ENCODE data around the gene CHPF2.

Gene CHPF2

DNA sequence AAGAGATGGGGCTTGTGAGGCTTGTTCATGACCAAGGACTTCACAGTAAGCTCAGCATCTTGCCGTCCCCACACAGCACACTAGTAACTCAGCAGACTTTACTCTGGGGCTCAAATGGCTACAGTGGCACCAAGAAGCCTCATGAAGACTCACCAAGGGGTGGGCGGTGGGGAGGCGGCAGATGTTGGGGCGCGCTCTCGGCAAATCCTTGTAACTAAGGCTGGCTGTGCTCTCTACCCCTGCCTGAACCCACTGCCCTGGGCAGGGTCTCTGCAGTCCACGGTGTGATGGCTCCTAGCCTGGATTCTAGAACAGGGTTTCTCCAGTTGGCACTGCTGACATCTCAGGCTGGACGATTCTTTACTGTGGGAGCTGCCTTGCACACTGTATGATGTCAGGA, 28.6 kb downstream of the CHPF2 start:
- DNase-seq (ENCODE audit: low read depth in 2 of 2), result no peak

- no peak for DNase-seq (ENCODE audit: low read depth in 2 of 2)
Measured at GRCh38 chr7:151261529-151261928, 29.2 kb downstream of the CHPF2 start.

DNA sequence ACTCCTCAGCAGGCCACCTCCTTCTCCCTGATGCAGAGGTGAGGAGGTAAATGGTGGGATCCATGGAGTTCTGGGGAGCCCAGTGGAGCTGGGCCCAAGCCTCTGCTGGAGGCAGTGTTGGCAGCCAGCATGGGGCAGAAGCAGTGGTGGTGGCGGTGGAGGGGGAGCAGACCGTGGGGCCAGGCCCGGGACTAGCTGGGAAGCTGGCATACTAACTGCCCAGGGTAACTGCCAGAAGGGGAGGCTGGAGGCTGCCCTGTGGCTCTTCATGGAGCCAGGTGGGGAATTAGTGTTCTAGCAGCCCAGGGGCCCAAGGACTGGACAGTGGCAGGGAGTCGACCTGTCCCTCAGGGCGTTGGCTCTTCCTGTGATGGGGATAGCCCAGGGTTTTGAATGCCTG, 32.3 kb downstream of the CHPF2 start:
- DNase-seq (ENCODE audit: low read depth in 2 of 2), result no peak

DNA sequence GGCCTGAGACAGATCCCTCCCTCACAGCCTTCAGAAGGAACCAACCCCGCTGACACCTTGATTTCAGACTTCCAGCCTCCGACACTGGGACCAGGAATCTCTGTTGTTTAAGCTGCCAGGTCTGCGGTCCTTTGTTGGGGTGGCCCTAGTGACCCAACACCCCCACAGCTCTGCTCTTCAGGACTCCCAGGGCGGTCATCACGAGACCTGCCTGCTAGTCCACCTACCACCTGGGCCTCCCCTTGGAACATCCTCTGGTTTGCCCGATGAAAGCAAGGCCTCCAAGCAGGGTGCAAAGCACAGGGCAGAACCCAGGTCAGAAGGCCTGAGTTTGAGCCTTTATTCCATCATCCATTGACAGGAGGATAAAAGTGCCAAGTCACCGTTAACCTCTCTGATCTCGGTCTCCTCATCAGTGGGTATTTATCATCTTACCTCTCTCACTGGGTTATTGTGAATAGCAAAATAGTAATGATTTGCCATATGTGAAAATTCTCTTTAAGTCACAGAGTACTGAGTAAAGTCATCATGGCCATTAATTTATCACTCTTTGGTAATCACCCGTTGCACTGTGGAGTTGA, 33.2 kb downstream of the CHPF2 start:
- no peak for DNase-seq (ENCODE audit: low read depth in 2 of 2)

- no peak for DNase-seq (ENCODE audit: low read depth in 2 of 2)
Measured at GRCh38 chr7:151269511-151269910, 37.2 kb downstream of the CHPF2 start.

GRCh38 chr7:151271699-151272355, 39.5 kb downstream of the CHPF2 start:
- no peak for DNase-seq (ENCODE audit: low read depth in 2 of 2)

DNA sequence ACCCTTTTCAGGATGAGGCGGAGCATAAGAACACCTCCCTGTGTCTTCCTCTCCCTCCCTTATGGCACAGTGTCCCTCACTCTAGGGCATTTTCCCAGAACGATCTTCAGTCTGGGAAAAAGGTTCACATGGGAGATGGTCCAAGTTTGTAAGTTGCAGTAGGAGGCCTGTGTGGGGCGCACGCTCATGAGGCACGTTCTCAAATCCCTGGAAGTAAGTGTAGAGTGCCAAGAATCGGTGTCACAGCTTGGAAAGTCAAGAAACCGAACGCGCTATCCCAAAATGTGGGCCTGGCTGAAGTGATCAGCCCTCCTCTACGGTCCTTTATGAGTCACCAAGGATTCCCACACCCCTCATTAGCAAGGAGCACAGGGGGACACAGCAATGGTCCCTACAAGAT, 40.1 kb downstream of the CHPF2 start:
- no peak for DNase-seq (ENCODE audit: low read depth in 2 of 2)

DNA sequence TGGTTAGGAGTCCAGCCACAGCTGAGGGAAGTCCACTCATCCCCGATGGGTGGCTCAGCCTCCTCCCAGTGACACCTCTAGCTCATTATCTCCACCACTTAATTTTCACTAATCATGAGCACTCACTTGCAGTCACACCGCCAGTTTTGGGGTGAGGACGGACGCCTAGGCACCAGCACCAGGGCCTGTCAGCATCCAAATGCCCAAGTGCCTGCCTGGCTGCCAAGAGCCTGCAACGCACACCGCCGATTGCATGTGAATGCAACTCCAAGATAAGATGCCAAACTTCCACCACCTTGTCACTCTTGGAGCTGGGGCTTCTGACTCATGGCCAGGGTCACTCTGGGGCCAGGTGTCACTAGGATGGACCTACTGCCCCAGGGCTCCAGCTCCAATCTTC, 40.6 kb downstream of the CHPF2 start:
- DNase-seq (ENCODE audit: low read depth in 2 of 2), result no peak

DNA sequence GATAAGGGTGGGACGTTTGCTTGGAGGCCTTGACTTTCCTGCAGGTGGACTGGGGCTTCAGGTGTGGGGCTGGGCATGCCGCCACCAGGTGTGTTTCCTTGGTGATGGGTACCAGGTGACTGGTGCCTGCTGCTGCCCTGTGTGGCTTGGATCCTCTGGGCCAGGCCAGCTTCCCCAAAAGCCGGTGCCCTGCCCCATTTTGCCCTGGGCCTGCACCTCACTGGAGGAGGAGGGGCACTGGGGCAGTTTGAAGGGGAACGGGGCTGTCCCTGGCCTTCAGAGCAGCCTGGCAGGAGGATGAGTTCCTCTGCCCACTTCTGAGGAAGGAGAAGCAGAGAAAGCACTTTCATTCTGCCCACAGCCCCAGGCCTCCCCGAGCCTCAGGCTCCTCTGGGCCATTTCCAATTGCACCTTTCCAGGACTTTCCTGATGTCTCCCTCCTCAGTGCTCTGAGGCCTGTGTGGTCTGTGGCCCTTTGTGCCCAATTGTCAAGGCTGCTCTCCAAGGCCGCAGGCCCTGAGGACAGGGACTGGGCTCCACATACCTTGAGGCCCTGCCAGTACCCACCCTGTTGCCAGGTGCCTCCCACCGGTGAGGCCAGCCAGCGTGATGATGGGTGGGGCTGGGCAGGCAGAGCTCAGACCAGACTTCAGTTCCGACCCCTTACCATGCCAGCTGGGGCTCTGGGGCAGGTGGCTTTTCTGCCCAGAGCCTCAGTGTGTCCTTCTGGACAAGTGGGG, 41.5 kb downstream of the CHPF2 start:
- DNase-seq (ENCODE audit: low read depth in 2 of 2), result no peak

DNA sequence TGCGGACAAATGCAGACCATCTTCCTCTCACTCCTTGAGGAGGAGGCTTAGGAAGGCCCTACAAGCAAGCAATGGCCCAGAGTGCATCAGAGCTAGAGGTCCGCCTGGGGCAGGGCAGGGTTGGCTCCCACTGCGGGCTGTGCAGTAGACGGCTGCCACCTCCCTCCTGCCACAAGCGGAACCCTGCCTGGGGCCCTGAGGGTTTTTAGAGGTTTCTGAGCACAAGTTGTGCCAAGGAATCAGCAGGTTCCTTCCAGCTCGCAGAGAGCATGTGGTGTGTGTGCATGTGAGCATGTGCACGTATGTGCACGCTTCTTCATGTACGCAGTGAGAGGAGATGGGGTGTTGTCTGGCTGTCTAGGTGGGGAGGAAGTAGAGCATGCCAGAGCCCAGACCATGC, 42.1 kb downstream of the CHPF2 start:
- DNase-seq (ENCODE audit: low read depth in 2 of 2), result no peak

DNA sequence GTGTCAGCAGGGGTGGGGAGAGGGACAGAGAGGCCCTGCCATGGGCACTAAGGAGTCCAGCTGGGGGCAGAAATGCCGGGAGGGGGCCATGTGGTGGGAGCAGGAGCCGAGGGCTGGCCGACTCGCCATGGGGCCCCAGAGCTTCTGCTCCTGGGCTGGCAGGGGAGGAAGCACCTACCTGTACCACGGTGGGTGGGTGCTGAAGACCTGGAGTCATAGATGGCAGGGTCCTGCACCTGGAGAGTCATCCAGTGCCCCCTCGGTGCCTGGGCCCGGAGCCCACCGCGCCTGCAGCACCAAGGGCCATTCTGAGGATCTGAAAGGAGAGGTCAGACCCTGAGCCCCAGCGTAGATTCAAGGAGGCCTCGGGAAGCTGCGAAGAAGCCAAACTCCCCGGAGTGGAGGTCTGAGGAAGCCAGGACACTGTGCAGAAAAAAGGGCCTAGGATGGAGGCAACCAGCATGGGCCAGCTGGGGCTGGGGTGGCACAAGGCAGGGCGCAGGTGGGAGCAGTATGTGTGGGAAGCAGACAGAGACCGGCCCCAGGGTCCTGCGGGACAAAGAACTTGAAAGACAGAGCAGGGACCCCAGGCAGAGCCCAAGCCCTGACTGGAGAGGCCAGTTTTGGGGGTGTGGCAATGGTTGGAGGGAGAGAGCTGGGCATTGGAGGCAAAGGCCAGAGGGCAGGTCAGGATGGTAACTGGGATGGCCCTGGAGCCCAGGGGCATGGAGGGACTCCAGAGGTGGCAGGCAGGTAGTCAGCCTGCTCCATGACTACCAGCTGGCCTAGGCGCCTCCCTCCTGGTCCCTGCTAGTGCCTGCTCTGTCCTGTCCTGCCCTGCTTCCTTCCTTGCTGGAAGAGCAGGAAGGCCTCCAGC, 42.9 kb downstream of the CHPF2 start:
- DNase-seq (ENCODE audit: low read depth in 2 of 2), result no peak

DNA sequence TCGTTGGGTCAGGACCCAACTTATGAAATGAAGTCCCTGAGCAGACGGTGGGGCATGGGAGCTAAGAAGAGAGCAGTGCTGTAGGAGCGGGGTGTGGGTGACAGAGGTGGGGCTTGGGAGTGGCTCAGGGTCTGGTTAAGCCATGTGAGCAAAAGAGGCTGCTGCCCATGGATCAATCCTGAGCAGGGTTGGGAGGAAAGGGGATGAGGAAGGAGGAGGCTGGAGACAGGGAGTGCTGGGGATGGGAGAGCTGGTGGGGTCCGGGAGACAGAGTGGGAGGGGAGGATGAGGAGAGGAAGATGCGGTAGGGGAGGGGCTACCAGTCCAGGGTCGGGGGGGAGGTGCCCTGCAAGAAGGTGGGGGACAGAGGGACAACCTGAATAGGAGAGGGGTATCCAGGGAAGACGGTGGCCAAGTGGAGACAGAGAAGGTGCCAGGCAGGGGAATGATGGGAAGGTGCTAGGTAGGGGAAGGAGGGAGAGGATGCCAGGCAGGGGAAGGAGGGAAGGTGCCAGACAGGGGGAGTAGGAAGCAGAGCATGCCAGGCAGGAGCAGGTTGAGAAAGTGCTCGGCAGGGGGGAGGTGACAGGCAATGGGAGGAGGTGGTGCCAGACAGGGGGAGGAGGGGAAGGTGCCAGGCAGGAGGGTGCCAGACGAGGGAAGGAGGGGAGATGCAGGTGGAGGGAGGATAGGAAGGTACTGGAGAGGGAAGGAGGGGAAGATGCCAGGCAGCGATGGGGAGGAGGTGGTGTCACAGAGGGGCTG, 43.7 kb downstream of the CHPF2 start:
- no peak for DNase-seq (ENCODE audit: low read depth in 2 of 2)

GRCh38 chr7:151276666-151277590, 44.6 kb downstream of the CHPF2 start:
- DNase-seq (ENCODE audit: low read depth in 2 of 2), result peak; percentile 35 to 50

DNA sequence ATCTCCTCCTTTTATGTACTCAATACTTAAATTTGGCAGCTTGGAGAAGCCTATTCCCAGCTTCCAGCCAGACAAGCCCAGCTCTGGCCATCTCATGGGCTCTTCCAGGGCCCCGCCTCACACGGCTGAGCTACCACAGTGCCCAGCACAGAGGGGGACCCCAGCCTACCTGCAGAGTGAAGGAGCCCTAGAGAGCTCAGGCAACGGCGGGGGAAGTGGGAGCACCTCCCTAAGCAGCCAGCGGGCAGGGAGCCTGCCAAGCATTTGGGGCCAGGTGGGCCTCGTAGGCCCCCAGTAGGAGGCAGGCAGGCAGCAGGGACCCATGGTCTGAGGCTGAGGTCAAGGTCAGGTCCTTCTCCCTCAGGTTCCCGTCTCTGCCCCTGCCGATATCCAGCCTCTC, 45.3 kb downstream of the CHPF2 start:
- DNase-seq (ENCODE audit: low read depth in 2 of 2), result no peak

GRCh38 chr7:151278949-151279348, 46.7 kb downstream of the CHPF2 start:
- DNase-seq (ENCODE audit: low read depth in 2 of 2), result no peak

DNA sequence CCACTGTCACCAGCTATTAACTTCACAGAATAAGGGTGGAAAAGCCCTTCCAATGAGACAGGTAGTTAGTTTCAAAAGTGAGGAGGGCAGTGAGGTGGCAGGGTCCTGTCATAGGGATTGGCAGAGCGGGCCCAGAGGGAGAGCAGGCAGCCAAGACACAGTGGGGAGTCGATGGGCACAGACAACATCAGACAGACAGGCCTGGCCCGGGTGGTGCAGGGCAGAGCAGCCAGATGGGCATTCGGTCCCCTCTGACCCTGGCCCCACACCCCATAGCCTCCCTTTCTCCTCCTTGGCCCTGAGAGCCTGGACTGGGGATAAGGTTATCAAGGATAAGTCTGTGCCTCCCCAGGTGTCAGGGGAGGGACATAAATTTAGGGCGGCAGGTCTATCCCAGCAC, 47.6 kb downstream of the CHPF2 start:
- no peak for DNase-seq (ENCODE audit: low read depth in 2 of 2)

DNA sequence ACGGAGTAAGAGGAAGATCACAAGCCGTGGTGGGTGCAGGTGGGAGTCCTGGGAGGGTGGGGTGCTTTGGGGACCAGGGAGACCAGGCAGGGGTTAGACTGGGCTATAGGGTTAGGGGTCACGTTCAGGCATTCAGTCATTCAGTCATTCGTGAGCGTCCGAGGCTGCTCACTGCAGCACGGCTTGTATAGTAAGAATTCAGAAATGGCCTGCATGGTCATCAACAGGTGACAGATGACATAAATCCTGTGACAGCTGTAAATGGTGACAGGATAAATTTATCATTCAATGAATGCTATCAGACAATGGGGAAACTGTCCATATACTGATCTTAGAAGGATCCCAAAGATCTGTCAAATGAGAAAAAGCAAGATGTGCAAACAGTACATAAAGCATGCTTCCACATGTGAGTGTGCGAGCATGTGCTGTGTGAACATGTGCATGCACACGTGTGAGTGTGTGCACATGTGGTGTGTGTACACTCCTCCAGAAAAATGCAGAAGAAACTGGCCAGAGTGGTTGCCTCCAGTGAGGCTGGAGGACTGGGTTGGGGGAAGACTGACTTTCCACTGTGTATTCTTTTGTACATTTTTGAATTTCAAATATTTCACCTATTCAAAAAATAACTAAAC, 48.2 kb downstream of the CHPF2 start:
- DNase-seq (ENCODE audit: low read depth in 2 of 2), result no peak

GRCh38 chr7:151281686-151282085, 49.4 kb downstream of the CHPF2 start:
- DNase-seq (ENCODE audit: low read depth in 2 of 2), result no peak

DNA sequence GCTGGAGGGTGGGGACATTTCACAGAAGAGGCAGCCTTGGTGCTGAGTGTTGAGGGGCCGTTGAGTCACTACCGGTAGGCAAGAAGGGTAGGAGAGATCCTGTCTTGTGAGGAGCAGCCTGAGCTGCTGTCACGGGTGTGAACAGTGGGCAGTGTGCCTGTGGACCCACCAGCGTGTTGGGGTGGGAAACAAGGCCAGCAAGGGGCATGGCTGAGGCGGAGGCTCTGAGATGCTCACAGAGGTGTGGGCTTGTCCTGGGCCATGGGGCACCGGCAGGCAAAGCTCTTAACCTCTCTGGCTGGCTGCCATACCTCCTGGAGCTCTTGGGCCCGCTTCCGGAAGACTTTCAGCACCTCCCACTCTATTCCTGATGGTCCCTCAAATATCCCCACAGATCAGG, 49.8 kb downstream of the CHPF2 start:
- no peak for DNase-seq (ENCODE audit: low read depth in 2 of 2)

DNA sequence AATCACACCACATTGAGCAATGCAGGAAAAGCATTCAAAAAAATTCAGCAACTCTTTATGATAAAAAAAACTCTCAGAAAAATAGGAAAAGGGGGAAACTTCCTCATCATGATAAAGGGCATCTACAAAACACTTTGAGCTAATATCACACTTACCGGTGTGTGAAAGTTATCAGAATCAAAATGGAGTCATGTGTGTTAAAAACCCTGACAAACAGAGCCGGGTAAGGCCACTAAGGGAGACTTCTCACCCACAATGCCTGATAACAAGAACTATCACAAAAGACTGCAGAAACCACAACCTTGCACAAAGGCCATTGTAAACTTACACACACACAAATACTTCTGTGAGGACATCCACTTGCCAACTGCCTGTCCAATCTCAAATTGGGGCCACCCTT, 51.0 kb downstream of the CHPF2 start:
- DNase-seq (ENCODE audit: low read depth in 2 of 2), result no peak
